ENCODE results near the gene KIF21B.

KIF21B gene

DNA sequence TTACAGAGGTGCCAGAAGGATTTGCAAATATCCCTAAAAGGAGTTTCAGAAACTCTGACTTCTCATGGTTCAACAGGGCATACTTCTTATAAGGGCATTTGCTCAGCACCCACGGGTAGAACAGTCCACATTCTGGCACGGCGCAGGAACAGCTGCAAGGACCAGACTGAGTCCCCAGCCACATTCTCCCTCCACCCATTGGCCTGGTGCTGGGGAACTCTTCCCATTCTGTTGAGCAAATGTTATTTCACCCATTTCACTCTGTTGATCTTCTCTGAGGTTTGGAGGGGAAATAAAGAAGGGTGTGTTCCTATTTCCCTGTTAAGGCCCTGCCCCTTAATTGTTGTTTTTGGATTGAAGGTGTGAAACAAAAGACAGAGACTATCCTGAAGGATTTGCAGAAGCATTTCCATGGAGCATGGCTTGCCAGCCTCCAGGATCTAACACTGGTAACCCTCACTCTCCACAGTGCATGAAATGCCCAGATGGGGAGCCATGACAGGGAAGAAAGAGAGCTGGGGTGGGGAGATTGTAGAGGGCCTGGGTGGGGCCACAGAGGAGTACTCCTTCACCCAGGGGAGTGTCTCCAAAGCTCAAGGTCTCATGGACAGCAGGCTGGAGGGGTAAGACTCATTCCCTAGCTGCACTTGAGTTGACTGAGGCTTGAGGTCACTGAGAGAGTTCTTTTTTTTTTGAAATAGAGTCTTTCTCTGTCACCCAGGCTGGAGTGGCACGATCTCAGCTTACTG lies 93.8 kb downstream of the KIF21B start:
- no peak overlapping the region for H3K4me3 Mint-ChIP-seq
- DNase-seq (ENCODE audit: low spot score), result no peak
- H3K27ac Mint-ChIP-seq, result no peak overlapping the region
- H3K9me3 Mint-ChIP-seq, result peaks cover 11% of the 10 kb centered on the region
- H3K27me3 Mint-ChIP-seq (ENCODE audit: low read depth), result peaks cover 20% of the 10 kb centered on the region
- H3K4me1 Mint-ChIP-seq (ENCODE audit: low read depth), result peaks cover 2% of the 10 kb centered on the region
- no peaks in the 10 kb centered on the region for H3K36me3 Mint-ChIP-seq (ENCODE audit: low read depth)

- no peak overlapping the region for H3K4me3 Mint-ChIP-seq
- no peak for DNase-seq (ENCODE audit: low spot score)
- no peak overlapping the region for H3K27ac Mint-ChIP-seq
- peaks cover 20% of the 10 kb centered on the region for H3K27me3 Mint-ChIP-seq (ENCODE audit: low read depth)
- H3K36me3 Mint-ChIP-seq (ENCODE audit: low read depth), result no peaks in the 10 kb centered on the region
- H3K9me3 Mint-ChIP-seq, result peaks cover under 1% of the 10 kb centered on the region
- peaks cover 2% of the 10 kb centered on the region for H3K4me1 Mint-ChIP-seq (ENCODE audit: low read depth)
Measured at GRCh38 chr1:200925831-200926230, 97.7 kb downstream of the KIF21B start.

DNA sequence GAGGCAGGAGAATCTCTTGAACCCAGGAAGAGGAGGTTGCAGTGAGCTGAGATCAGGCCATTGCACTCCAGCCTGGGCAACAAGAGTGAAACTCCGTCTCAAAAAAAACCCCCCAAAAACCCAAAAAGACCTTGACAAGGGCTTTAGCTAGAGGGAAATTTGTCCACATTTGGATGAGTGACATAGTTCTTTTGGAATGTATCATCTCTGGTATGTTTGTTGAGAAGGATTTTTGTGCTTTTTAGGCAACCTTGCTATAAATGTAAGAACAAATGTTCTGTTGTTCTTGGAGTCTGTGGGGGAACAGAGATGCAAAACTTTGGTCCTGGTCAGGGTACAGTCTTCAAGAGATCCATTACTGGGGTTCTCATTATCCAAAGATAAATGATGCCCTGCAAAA lies 99.9 kb downstream of the KIF21B start:
- Mint-ChIP-seq H3K9me3 (no peaks in the 10 kb centered on the region), H3K4me3 (no peak overlapping the region), H3K36me3 (ENCODE audit: low read depth) (no peaks in the 10 kb centered on the region), H3K27me3 (ENCODE audit: low read depth) (peaks cover 27% of the 10 kb centered on the region), H3K4me1 (ENCODE audit: low read depth) (peaks cover 2% of the 10 kb centered on the region), H3K27ac (no peak overlapping the region)
- no peak for DNase-seq (ENCODE audit: low spot score)

DNA sequence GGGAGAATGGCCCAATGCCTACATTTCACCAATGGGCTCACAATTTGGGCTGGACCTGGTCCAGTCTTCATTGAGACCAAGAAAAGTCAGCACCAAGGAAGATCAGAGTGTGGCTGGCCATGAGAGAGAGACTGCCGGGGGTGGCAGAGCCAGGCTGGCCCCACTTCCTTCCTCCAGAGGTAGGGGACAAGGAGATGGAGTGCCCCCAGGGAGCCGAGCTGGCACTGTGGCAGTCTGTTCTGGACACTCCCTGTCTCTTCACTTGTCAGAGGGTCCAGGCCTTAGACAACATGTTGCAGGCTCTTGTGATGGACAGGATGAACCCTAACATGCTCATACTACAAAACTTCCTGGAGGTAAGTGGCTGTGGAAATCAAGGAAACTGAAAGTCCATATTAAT lies 101.1 kb downstream of the KIF21B start:
- DNase-seq (ENCODE audit: low spot score), result no peak
- Mint-ChIP-seq H3K27ac (no peak overlapping the region), H3K4me1 (ENCODE audit: low read depth) (peaks cover 2% of the 10 kb centered on the region), H3K9me3 (no peaks in the 10 kb centered on the region), H3K4me3 (no peak overlapping the region), H3K36me3 (ENCODE audit: low read depth) (no peaks in the 10 kb centered on the region), H3K27me3 (ENCODE audit: low read depth) (peaks cover 31% of the 10 kb centered on the region)

DNA sequence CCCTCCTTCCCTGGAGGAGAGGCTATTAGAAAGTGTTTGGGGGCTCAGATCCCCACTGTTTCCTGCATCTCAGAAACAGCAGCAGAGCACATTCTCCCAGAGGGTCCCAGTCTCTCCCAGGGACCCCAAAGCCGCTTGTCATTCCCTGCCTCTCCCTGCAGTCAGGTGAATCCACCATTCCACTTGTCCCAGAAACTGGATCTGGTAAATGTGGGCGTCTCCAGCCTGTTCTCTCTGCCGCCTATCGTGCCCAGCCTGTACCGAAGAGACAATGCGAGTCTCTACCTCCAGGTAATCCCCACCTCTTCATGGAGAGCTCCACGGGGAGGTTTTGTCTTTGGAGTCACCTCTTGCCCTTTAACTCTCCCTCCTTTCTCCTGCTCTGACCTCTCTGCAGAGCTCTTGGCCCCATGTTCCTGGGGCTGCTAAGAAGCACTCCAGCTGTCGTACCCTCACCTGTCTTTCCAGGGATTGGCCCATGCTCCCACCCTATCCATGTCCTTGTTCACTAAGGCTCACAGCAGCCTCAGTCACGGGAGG lies 101.9 kb downstream of the KIF21B start:
- Mint-ChIP-seq H3K36me3 (ENCODE audit: low read depth) (no peaks in the 10 kb centered on the region), H3K4me3 (no peak overlapping the region)

More for the DNA sequence above, 101.9 kb downstream of the KIF21B start:
- no peak overlapping the region for H3K27ac Mint-ChIP-seq
- DNase-seq (ENCODE audit: low spot score), result no peak
- peaks cover 2% of the 10 kb centered on the region for H3K4me1 Mint-ChIP-seq (ENCODE audit: low read depth)
- peaks cover 29% of the 10 kb centered on the region for H3K27me3 Mint-ChIP-seq (ENCODE audit: low read depth)
- no peaks in the 10 kb centered on the region for H3K9me3 Mint-ChIP-seq

Measured in T-helper 2 cell treated with Interferon-gamma antibody and Interleukin-4, amounts not matched to agents 5 μg/mL and 100 μg/mL, for 36 hours (primary cell).